ENCODE results near the gene MLYCD.

The MLYCD gene

GRCh38 chr16:83958137-83958845 lies 59.4 kb downstream of the MLYCD start:
- DNase-seq = no peak

GRCh38 chr16:83958846-83959565 lies 60.1 kb downstream of the MLYCD start:
- no peak for DNase-seq

GRCh38 chr16:83959656-83960434 lies 60.9 kb downstream of the MLYCD start:
- DNase-seq = no peak

- no peak for DNase-seq
These were observed 61.8 kb downstream of the MLYCD start for GRCh38 chr16:83960521-83961249.

GRCh38 chr16:83961591-83961990 lies 62.7 kb downstream of the MLYCD start:
- DNase-seq = no peak

GRCh38 chr16:83963277-83964119 lies 64.6 kb downstream of the MLYCD start:
- DNase-seq = no peak

GRCh38 chr16:83964684-83965443 lies 65.9 kb downstream of the MLYCD start:
- no peak for DNase-seq

GRCh38 chr16:83965444-83966152 lies 66.7 kb downstream of the MLYCD start:
- no peak for DNase-seq

GRCh38 chr16:83966153-83966696 lies 67.3 kb downstream of the MLYCD start:
- DNase-seq = no peak

- DNase-seq = no peak
These were observed 68.2 kb downstream of the MLYCD start for GRCh38 chr16:83967091-83967490.

GRCh38 chr16:83967838-83968305 lies 69.0 kb downstream of the MLYCD start, which contains the start of gene NECAB2:
Gene NECAB2 (plus strand): TSS chr16:83968244. CDS start chr16:83968649, 405 bp downstream.
- DNase-seq = no peak

- DNase-seq = no peak
These were observed 69.5 kb downstream of the MLYCD start for GRCh38 chr16:83968306-83968851.

- no peak for DNase-seq
These were observed 70.2 kb downstream of the MLYCD start for GRCh38 chr16:83968891-83969649.

GRCh38 chr16:83969771-83970429 lies 71.0 kb downstream of the MLYCD start:
- no peak for DNase-seq

- DNase-seq = no peak
These were observed 71.5 kb downstream of the MLYCD start for GRCh38 chr16:83970430-83970815.

GRCh38 chr16:83971165-83972130 lies 72.5 kb downstream of the MLYCD start:
- no peak for DNase-seq

Data from NK-92 treated with Interleukin-12 subunit alpha and Interleukin-12 subunit beta, amount 100 ng/mL, for 24 hours (cell line).